ENCODE results near the gene ZNF521.

The ZNF521 gene

GRCh38 chr18:25334588-25334987, 17.4 kb downstream of the ZNF521 start:
- Histone ChIP-seq H3K9ac (ENCODE audit: low read length) (no peak overlapping the region), H3K27me3 (ENCODE audit: low read length) (no peaks in the 10 kb centered on the region), H3F3A (ENCODE audit: insufficient read depth) (no peaks in the 10 kb centered on the region), H3K36me3 (ENCODE audit: low read length) (no peaks in the 10 kb centered on the region), H4K20me1 (ENCODE audit: low read depth, low read length) (no peaks in the 10 kb centered on the region), H3K9me3 (ENCODE audit: insufficient read depth, low read length) (no peaks in the 10 kb centered on the region), H3K4me2 (ENCODE audit: low read depth, low read length, poor library complexity, severe bottlenecking) (no peak overlapping the region), H3K4me3 (ENCODE audit: insufficient read depth, low read length, poor library complexity, severe bottlenecking) (no peak overlapping the region), H3K9me2 (replicated peaks; ENCODE audit: insufficient read depth, low read length) (no peaks in the 10 kb centered on the region), H2AFZ (ENCODE audit: low read depth, low read length, severe bottlenecking) (no peak overlapping the region), H3K27ac (ENCODE audit: low read depth, low read length) (no peak overlapping the region), H3K79me2 (ENCODE audit: insufficient read depth, low read length) (no peaks in the 10 kb centered on the region)
- TF ChIP-seq EZH2phosphoT487 (conservative IDR thresholded peaks at IDR 0.05; ENCODE audit: low read length) = no peak
- TF ChIP-seq CTCF (IDR thresholded peaks at IDR 0.05; ENCODE audit: insufficient read depth, low read length, poor library complexity, severe bottlenecking) = no peak

GRCh38 chr18:25332002-25332401, 20.0 kb downstream of the ZNF521 start:
- Histone ChIP-seq H3K9ac (ENCODE audit: low read length) (no peak overlapping the region), H3K9me3 (ENCODE audit: insufficient read depth, low read length) (no peaks in the 10 kb centered on the region), H2AFZ (ENCODE audit: low read depth, low read length, severe bottlenecking) (no peak overlapping the region), H3F3A (ENCODE audit: insufficient read depth) (no peaks in the 10 kb centered on the region), H3K27me3 (ENCODE audit: low read length) (no peaks in the 10 kb centered on the region), H4K20me1 (ENCODE audit: low read depth, low read length) (no peaks in the 10 kb centered on the region), H3K79me2 (ENCODE audit: insufficient read depth, low read length) (no peaks in the 10 kb centered on the region), H3K4me3 (ENCODE audit: insufficient read depth, low read length, poor library complexity, severe bottlenecking) (no peak overlapping the region), H3K9me2 (replicated peaks; ENCODE audit: insufficient read depth, low read length) (no peaks in the 10 kb centered on the region), H3K4me2 (ENCODE audit: low read depth, low read length, poor library complexity, severe bottlenecking) (no peak overlapping the region), H3K36me3 (ENCODE audit: low read length) (no peaks in the 10 kb centered on the region), H3K27ac (ENCODE audit: low read depth, low read length) (no peak overlapping the region)
- TF ChIP-seq CTCF (IDR thresholded peaks at IDR 0.05; ENCODE audit: insufficient read depth, low read length, poor library complexity, severe bottlenecking) (no peak), EZH2phosphoT487 (conservative IDR thresholded peaks at IDR 0.05; ENCODE audit: low read length) (no peak)

- no peak overlapping the region for H3K27ac ChIP-seq (ENCODE audit: low read depth, low read length)
- H3K27me3 ChIP-seq (ENCODE audit: low read length) = no peaks in the 10 kb centered on the region
- no peaks in the 10 kb centered on the region for H3F3A ChIP-seq (ENCODE audit: insufficient read depth)
- H3K9ac ChIP-seq (ENCODE audit: low read length) = no peak overlapping the region
- no peaks in the 10 kb centered on the region for H3K9me2 ChIP-seq (replicated peaks; ENCODE audit: insufficient read depth, low read length)
- no peaks in the 10 kb centered on the region for H3K9me3 ChIP-seq (ENCODE audit: insufficient read depth, low read length)
- no peaks in the 10 kb centered on the region for H4K20me1 ChIP-seq (ENCODE audit: low read depth, low read length)
- no peak overlapping the region for H3K4me3 ChIP-seq (ENCODE audit: insufficient read depth, low read length, poor library complexity, severe bottlenecking)
- H2AFZ ChIP-seq (ENCODE audit: low read depth, low read length, severe bottlenecking) = no peak overlapping the region
- H3K4me2 ChIP-seq (ENCODE audit: low read depth, low read length, poor library complexity, severe bottlenecking) = no peak overlapping the region
- H3K79me2 ChIP-seq (ENCODE audit: insufficient read depth, low read length) = no peaks in the 10 kb centered on the region
- H3K36me3 ChIP-seq (ENCODE audit: low read length) = no peaks in the 10 kb centered on the region
- TF ChIP-seq EZH2phosphoT487 (conservative IDR thresholded peaks at IDR 0.05; ENCODE audit: low read length) = no peak
Measured at GRCh38 chr18:25329783-25330182, 22.2 kb downstream of the ZNF521 start.

- H3K79me2 ChIP-seq (ENCODE audit: insufficient read depth, low read length) = no peaks in the 10 kb centered on the region
- H3K9me2 ChIP-seq (replicated peaks; ENCODE audit: insufficient read depth, low read length) = no peaks in the 10 kb centered on the region
Measured at GRCh38 chr18:25327584-25327983, 24.4 kb downstream of the ZNF521 start.

More at GRCh38 chr18:25327584-25327983, 24.4 kb downstream of the ZNF521 start:
- H3K4me2 ChIP-seq (ENCODE audit: low read depth, low read length, poor library complexity, severe bottlenecking) = no peak overlapping the region
- no peaks in the 10 kb centered on the region for H3K27me3 ChIP-seq (ENCODE audit: low read length)
- H2AFZ ChIP-seq (ENCODE audit: low read depth, low read length, severe bottlenecking) = no peak overlapping the region
- H3K4me3 ChIP-seq (ENCODE audit: insufficient read depth, low read length, poor library complexity, severe bottlenecking) = no peak overlapping the region
- H3K27ac ChIP-seq (ENCODE audit: low read depth, low read length) = no peak overlapping the region
- no peaks in the 10 kb centered on the region for H3K9me3 ChIP-seq (ENCODE audit: insufficient read depth, low read length)
- TF ChIP-seq EZH2phosphoT487 (conservative IDR thresholded peaks at IDR 0.05; ENCODE audit: low read length) = no peak
- no peak for TF ChIP-seq CTCF (IDR thresholded peaks at IDR 0.05; ENCODE audit: insufficient read depth, low read length, poor library complexity, severe bottlenecking)
- H3K36me3 ChIP-seq (ENCODE audit: low read length) = no peaks in the 10 kb centered on the region
- H4K20me1 ChIP-seq (ENCODE audit: low read depth, low read length) = no peaks in the 10 kb centered on the region
- no peaks in the 10 kb centered on the region for H3F3A ChIP-seq (ENCODE audit: insufficient read depth)
- H3K9ac ChIP-seq (ENCODE audit: low read length) = no peak overlapping the region

Measured in SU-DHL-6 (cell line).